ENCODE results near the gene LDLRAD3. TPM values are rescaled to one million over a fixed set of nuclear protein-coding genes. Genes with fewer than 3 reads are reported as not detected.

The LDLRAD3 gene
- total RNA-seq, 4 donors from 2014 or later, result 19.4 to 49.5 (median 31.0) TPM

DNA sequence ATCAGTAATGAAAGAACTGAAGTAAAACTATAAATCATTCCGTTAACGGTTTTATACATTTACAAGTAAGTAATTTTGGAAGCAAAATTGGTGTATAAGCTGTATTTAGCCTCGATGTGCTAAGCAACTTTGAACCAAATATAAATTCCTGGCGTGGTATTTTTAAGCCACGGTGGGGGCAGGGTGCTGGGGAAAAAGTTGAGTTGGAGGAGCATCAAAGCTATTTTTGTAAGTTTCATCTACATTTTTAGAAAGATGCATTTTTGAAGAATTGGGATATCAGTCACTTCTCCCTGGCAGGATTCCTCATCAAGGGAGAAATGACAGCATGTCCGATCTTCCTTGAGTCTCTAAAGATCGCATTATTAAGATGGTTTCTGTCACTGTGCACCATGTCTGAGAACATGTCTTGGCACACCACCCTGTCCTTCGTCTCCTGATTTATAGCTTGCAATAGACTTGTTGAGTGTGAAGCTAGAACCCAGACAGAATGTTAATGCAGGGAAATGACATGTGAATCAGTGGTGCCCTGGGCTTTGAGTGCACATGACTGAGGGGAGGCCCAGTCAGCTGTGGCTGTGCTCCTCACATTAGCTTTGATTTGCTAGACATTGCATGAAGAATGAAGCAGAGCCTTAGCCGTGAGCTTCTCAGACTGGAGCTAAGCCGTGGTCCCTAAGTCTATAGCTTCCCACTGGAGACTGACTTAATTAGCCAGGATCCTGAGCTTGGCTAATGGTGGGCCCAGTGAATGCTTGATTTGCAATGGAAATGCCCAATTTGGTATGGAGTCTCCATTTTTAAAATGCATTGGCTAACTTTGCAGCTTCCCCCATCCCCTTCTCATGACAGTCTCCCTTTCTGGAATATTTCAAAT is 218.4 kb downstream of the LDLRAD3 start:
- Histone ChIP-seq H3K9me3 (no peaks in the 10 kb centered on the region), H3K4me3 (no peak overlapping the region), H3K27ac (no peak overlapping the region), H3K4me1 (peaks cover 0 to 15% (median 2%) of the 10 kb centered on the region in 4 donors), H3K27me3 (no peaks in the 10 kb centered on the region), H3K36me3 (no peaks in the 10 kb centered on the region)
- no peak for DNase-seq (ENCODE audit: low spot score in 2 of 2)
- 73 to 75% methylated on average over 10 of the region's 10 CpGs for WGBS, 2 donors
- TF ChIP-seq EP300 (IDR thresholded peaks at IDR 0.05), result peak in 1 of 2 donors; percentile 5
- no peak for TF ChIP-seq POLR2A (IDR thresholded peaks at IDR 0.05)

DNA sequence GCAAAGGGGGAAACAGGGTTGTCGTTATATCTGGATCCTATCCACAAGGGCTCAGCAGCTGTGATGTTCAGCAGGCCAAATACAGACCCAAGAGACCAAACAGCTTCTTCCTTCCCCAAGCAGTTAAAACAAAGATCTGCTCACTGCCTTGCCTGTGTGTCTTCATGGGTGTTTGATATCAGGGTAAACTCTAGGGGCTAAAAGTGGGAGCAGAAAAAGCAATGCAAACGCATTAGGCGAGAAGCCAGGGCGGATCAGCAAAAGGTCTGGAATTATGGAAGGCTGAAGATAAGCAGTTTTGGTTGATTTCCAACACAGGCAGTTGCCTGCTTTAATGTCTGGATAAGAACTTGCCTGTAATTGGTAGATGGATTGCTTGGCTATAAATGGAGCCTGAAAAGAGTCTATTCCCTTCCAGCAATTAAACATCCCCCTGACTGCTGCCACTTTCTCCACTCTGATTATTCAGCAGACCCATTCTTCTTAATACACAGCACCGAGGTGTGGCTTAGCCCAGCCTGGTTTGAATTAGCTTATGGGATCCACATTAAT is 219.1 kb downstream of the LDLRAD3 start:
- H3K27ac ChIP-seq, result no peak overlapping the region
- H3K36me3 ChIP-seq, result no peaks in the 10 kb centered on the region
- TF ChIP-seq POLR2A (IDR thresholded peaks at IDR 0.05) (no peak), EP300 (IDR thresholded peaks at IDR 0.05) (no peak)
- TF ChIP-seq, protein P1, sequence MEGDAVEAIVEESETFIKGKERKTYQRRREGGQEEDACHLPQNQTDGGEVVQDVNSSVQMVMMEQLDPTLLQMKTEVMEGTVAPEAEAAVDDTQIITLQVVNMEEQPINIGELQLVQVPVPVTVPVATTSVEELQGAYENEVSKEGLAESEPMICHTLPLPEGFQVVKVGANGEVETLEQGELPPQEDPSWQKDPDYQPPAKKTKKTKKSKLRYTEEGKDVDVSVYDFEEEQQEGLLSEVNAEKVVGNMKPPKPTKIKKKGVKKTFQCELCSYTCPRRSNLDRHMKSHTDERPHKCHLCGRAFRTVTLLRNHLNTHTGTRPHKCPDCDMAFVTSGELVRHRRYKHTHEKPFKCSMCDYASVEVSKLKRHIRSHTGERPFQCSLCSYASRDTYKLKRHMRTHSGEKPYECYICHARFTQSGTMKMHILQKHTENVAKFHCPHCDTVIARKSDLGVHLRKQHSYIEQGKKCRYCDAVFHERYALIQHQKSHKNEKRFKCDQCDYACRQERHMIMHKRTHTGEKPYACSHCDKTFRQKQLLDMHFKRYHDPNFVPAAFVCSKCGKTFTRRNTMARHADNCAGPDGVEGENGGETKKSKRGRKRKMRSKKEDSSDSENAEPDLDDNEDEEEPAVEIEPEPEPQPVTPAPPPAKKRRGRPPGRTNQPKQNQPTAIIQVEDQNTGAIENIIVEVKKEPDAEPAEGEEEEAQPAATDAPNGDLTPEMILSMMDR (IDR thresholded peaks at IDR 0.05), result no peak
- no peaks in the 10 kb centered on the region for H3K9me3 ChIP-seq
- H3K4me3 ChIP-seq, result no peak overlapping the region
- WGBS, 2 donors, result 61 to 65% methylated on average over 5 of the region's 5 CpGs
- no peak for DNase-seq (ENCODE audit: low spot score in 2 of 2)
- peaks cover 0 to 10% (median 0%) of the 10 kb centered on the region in 4 donors for H3K4me1 ChIP-seq
- H3K27me3 ChIP-seq, result no peaks in the 10 kb centered on the region

DNA sequence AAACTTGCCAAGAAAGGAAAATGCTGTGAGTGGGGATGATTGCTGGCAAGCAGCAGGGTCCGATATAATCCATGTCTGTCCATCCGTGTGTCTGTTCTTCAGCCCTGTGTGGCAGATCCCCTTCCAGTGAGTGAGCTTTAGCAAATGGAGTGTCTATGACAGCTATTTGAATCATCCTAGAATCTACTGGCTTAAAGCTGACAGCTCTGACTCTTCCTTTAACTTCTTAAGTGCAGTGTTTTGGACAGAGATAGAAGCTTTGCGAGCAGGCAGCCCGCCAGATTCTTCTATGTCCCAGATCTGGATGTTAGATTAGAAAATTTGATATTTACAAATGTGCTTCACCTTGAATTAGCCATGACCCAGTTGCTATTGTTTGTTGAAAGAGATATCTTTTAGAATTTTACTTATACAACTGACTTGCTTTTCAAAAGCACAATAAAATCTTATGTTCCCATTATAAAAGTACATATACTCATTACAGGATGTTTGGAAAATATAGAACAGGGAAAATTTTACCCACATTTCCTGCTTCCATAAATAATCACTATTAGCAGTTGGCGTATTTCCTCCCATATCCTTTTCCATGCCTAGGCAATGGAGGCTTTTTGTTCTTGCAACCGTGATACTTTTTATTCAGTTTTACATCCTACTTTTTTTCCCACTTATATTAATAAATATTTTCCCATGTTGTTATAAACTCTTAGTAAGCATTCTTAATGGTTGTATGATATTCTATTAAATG is 220.8 kb downstream of the LDLRAD3 start:
- Histone ChIP-seq H3K9me3 (no peaks in the 10 kb centered on the region), H3K4me3 (no peak overlapping the region), H3K4me1 (peaks cover 0 to 10% (median 0%) of the 10 kb centered on the region in 4 donors), H3K36me3 (no peaks in the 10 kb centered on the region), H3K27me3 (no peaks in the 10 kb centered on the region), H3K27ac (no peak overlapping the region)
- DNase-seq (ENCODE audit: low spot score in 2 of 2), result no peak
- TF ChIP-seq EP300 (IDR thresholded peaks at IDR 0.05), result no peak
- no peak for TF ChIP-seq POLR2A (IDR thresholded peaks at IDR 0.05)
- TF ChIP-seq, protein P1 (IDR thresholded peaks at IDR 0.05), result no peak
- WGBS, 2 donors, result 82 to 94% methylated on average over 6 of the region's 6 CpGs

DNA sequence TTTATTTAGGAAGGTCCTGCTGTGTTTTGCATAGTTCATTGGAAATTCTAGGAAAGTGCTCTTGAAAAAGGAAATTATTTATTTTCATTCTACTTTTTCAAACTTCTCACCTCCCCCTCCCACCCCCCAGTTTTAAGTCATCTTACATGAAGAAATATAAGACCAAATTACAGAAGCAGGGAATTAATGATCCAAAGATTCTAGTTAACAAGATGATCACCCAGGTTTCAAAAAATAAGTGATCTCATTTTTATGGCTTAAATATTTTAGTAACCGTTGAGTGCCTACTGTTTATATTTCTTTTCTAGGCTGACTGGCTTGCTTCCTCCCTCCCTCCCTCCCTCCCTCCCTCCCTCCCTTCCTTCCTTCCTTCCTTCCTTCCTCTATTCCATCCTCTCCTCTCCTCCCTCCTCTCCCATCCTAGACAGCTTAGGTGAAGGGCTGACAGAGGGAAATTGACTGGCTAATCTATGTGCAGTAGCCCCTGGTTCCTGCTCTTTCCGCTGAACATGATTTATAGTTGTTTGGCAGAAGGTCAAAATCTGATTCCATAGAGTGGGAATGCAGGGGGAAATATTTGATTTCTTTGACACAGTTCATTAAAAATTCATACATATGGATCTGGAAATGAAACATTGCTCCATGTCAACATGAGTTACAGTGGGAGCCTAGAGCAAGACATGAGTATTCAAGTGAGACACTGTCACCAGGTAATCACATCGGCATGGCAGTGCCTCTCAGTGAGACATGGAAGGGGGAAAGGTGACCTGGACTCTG is 221.9 kb downstream of the LDLRAD3 start:
- no peak for DNase-seq (ENCODE audit: low spot score in 2 of 2)
- Histone ChIP-seq H3K4me1 (peaks cover 0 to 10% (median 0%) of the 10 kb centered on the region in 4 donors), H3K4me3 (no peak overlapping the region), H3K9me3 (no peaks in the 10 kb centered on the region), H3K36me3 (no peaks in the 10 kb centered on the region), H3K27ac (no peak overlapping the region), H3K27me3 (no peaks in the 10 kb centered on the region)
- TF ChIP-seq, protein P1 (IDR thresholded peaks at IDR 0.05), result no peak
- TF ChIP-seq EP300 (IDR thresholded peaks at IDR 0.05) (no peak), POLR2A (IDR thresholded peaks at IDR 0.05) (no peak)
- WGBS, 2 donors, result 48 to 50% methylated on average over 3 of the region's 3 CpGs

- Histone ChIP-seq H3K4me3 (no peak overlapping the region), H3K9me3 (peaks cover 0 to 9% (median 0%) of the 10 kb centered on the region in 4 donors), H3K27me3 (no peaks in the 10 kb centered on the region), H3K4me1 (peaks cover 0 to 10% (median 0%) of the 10 kb centered on the region in 4 donors), H3K27ac (no peak overlapping the region), H3K36me3 (no peaks in the 10 kb centered on the region)
- no peak for DNase-seq (ENCODE audit: low spot score in 2 of 2)
- 92% methylated on average over 4 of the region's 4 CpGs for WGBS, 2 donors
- TF ChIP-seq, protein P1 (IDR thresholded peaks at IDR 0.05), result no peak
- TF ChIP-seq EP300 (IDR thresholded peaks at IDR 0.05), result no peak
- TF ChIP-seq POLR2A (IDR thresholded peaks at IDR 0.05), result no peak
These were observed 223.2 kb downstream of the LDLRAD3 start for GRCh38 chr11:36167073-36167472.
